Activated T-helper 17 cell treated with anti-CD3 and anti-CD28 coated beads, Interleukin-2, amount 50 U/mL, for 72 hours (primary cell): ENCODE results near the gene TBX15. TPM values are rescaled to one million over a fixed set of nuclear protein-coding genes. Genes with fewer than 3 reads are reported as not detected.

ENCODE experiments used
- ATAC-seq: fragments of 150-1000 bp; cut with Tn5 transposase; replicated peaks from 2 replicates; pipeline ENCODE4 v1.10.0; 2021; ENCODE audit warnings: mild to moderate bottlenecking, moderate library complexity
- H3K27ac Mint-ChIP-seq: one replicate; pipeline ENCODE4 v1.8.0; 2022; ENCODE audit warnings: mixed read lengths
- H3K27me3 Mint-ChIP-seq: one replicate; pipeline ENCODE4 v1.8.0; 2022; ENCODE audit warnings: mixed read lengths
- H3K36me3 Mint-ChIP-seq: one replicate; pipeline ENCODE4 v1.8.0; 2022; ENCODE audit warnings: low read depth, mild to moderate bottlenecking, mixed read lengths
- H3K4me1 Mint-ChIP-seq: one replicate; pipeline ENCODE4 v1.8.0; 2022; ENCODE audit warnings: mixed read lengths
- H3K4me3 Mint-ChIP-seq: one replicate; pipeline ENCODE4 v1.8.0; 2022; ENCODE audit warnings: mild to moderate bottlenecking, mixed read lengths
- H3K9me3 Mint-ChIP-seq: one replicate; pipeline ENCODE4 v1.8.0; 2022; ENCODE audit warnings: mixed read lengths
- total RNA-seq, 2 donors: library from RNA; stranded (reverse); gene quantifications; one replicate each; pipeline ENCODE4 v1.2.3, GENCODE V29; 2022

Gene TBX15
- total RNA-seq, 2 donors from 2014 or later: not detected

GRCh38 chr1:119006406-119007279 is 18.5 kb upstream of the TBX15 start:
- Mint-ChIP-seq H3K36me3 (peaks cover 20% of the 10 kb centered on the region), H3K4me1 (no peaks in the 10 kb centered on the region), H3K9me3 (peaks cover 9% of the 10 kb centered on the region), H3K27ac (no peak overlapping the region), H3K4me3 (no peak overlapping the region), H3K27me3 (peaks cover 63% of the 10 kb centered on the region)
- ATAC-seq: no peak

- Mint-ChIP-seq H3K36me3 (peaks cover 20% of the 10 kb centered on the region), H3K4me1 (no peaks in the 10 kb centered on the region), H3K4me3 (peak overlapping the region; percentile 1), H3K27me3 (peaks cover 64% of the 10 kb centered on the region), H3K9me3 (peaks cover 9% of the 10 kb centered on the region), H3K27ac (no peak overlapping the region)
- no peak for ATAC-seq
Measured at GRCh38 chr1:119005724-119006405, 17.7 kb upstream of the TBX15 start.

GRCh38 chr1:119004781-119005180 is 16.6 kb upstream of the TBX15 start:
- Mint-ChIP-seq H3K27ac (no peak overlapping the region), H3K4me3 (no peak overlapping the region), H3K27me3 (peaks cover 64% of the 10 kb centered on the region), H3K36me3 (peaks cover 20% of the 10 kb centered on the region), H3K9me3 (peaks cover 9% of the 10 kb centered on the region), H3K4me1 (no peaks in the 10 kb centered on the region)
- ATAC-seq: no peak

- H3K9me3 Mint-ChIP-seq: peaks cover 9% of the 10 kb centered on the region
- H3K27ac Mint-ChIP-seq: no peak overlapping the region
- H3K27me3 Mint-ChIP-seq: peaks cover 66% of the 10 kb centered on the region
- no peak overlapping the region for H3K4me3 Mint-ChIP-seq
- no peaks in the 10 kb centered on the region for H3K4me1 Mint-ChIP-seq
- no peak for ATAC-seq
- H3K36me3 Mint-ChIP-seq: peaks cover 18% of the 10 kb centered on the region
Measured at GRCh38 chr1:119004129-119004527, 16.0 kb upstream of the TBX15 start.

GRCh38 chr1:119003413-119004128 is 15.4 kb upstream of the TBX15 start:
- no peaks in the 10 kb centered on the region for H3K4me1 Mint-ChIP-seq
- no peak overlapping the region for H3K27ac Mint-ChIP-seq
- peaks cover 65% of the 10 kb centered on the region for H3K27me3 Mint-ChIP-seq
- H3K9me3 Mint-ChIP-seq: peaks cover 9% of the 10 kb centered on the region
- no peak overlapping the region for H3K4me3 Mint-ChIP-seq
- peaks cover 13% of the 10 kb centered on the region for H3K36me3 Mint-ChIP-seq
- ATAC-seq: no peak

- no peak overlapping the region for H3K27ac Mint-ChIP-seq
- no peak for ATAC-seq
- no peak overlapping the region for H3K4me3 Mint-ChIP-seq
- peaks cover 14% of the 10 kb centered on the region for H3K9me3 Mint-ChIP-seq
- peaks cover 72% of the 10 kb centered on the region for H3K27me3 Mint-ChIP-seq
- peaks cover 10% of the 10 kb centered on the region for H3K36me3 Mint-ChIP-seq
- no peaks in the 10 kb centered on the region for H3K4me1 Mint-ChIP-seq
Measured at GRCh38 chr1:119002028-119002686, 14.0 kb upstream of the TBX15 start.

- Mint-ChIP-seq H3K4me1 (no peaks in the 10 kb centered on the region), H3K27ac (no peak overlapping the region), H3K4me3 (no peak overlapping the region), H3K27me3 (peaks cover 76% of the 10 kb centered on the region), H3K9me3 (peaks cover 14% of the 10 kb centered on the region), H3K36me3 (peaks cover 8% of the 10 kb centered on the region)
- no peak for ATAC-seq
Measured at GRCh38 chr1:119001181-119002027, 13.3 kb upstream of the TBX15 start.

- no peak overlapping the region for H3K27ac Mint-ChIP-seq
- no peak for ATAC-seq
- H3K4me1 Mint-ChIP-seq: no peaks in the 10 kb centered on the region
- H3K27me3 Mint-ChIP-seq: peaks cover 73% of the 10 kb centered on the region
- H3K4me3 Mint-ChIP-seq: no peak overlapping the region
- peaks cover 1% of the 10 kb centered on the region for H3K36me3 Mint-ChIP-seq
- peaks cover 14% of the 10 kb centered on the region for H3K9me3 Mint-ChIP-seq
Measured at GRCh38 chr1:119000371-119001180, 12.4 kb upstream of the TBX15 start.

- ATAC-seq: no peak
- H3K36me3 Mint-ChIP-seq: no peaks in the 10 kb centered on the region
- no peak overlapping the region for H3K4me3 Mint-ChIP-seq
Measured at GRCh38 chr1:118999348-119000071, 11.4 kb upstream of the TBX15 start.

GRCh38 chr1:118998171-118998570 is 10.0 kb upstream of the TBX15 start:
- Mint-ChIP-seq H3K4me1 (no peaks in the 10 kb centered on the region), H3K4me3 (no peak overlapping the region), H3K9me3 (peaks cover 17% of the 10 kb centered on the region), H3K36me3 (peaks cover 6% of the 10 kb centered on the region), H3K27me3 (peaks cover 73% of the 10 kb centered on the region), H3K27ac (no peak overlapping the region)
- no peak for ATAC-seq

More at GRCh38 chr1:118999348-119000071, 11.4 kb upstream of the TBX15 start:
- H3K27me3 Mint-ChIP-seq: peaks cover 74% of the 10 kb centered on the region
- no peaks in the 10 kb centered on the region for H3K4me1 Mint-ChIP-seq
- H3K27ac Mint-ChIP-seq: no peak overlapping the region
- peaks cover 14% of the 10 kb centered on the region for H3K9me3 Mint-ChIP-seq

- Mint-ChIP-seq H3K4me1 (no peaks in the 10 kb centered on the region), H3K9me3 (peaks cover 14% of the 10 kb centered on the region), H3K27me3 (peaks cover 69% of the 10 kb centered on the region), H3K27ac (no peak overlapping the region), H3K4me3 (no peak overlapping the region), H3K36me3 (peaks cover 6% of the 10 kb centered on the region)
- no peak for ATAC-seq
Measured at GRCh38 chr1:118997225-118997624, 9.1 kb upstream of the TBX15 start.

GRCh38 chr1:118995312-118996016 is 7.3 kb upstream of the TBX15 start:
- no peak overlapping the region for H3K27ac Mint-ChIP-seq

More at GRCh38 chr1:118995312-118996016, 7.3 kb upstream of the TBX15 start:
- Mint-ChIP-seq H3K9me3 (peaks cover 12% of the 10 kb centered on the region), H3K27me3 (peaks cover 79% of the 10 kb centered on the region), H3K36me3 (peaks cover 6% of the 10 kb centered on the region), H3K4me1 (no peaks in the 10 kb centered on the region), H3K4me3 (no peak overlapping the region)
- ATAC-seq: no peak
